NOMO-1 treated with DMSO at 0.1 percent for 48 hours (cell line): ENCODE results near the gene F13A1.

Experiments used
- DNase-seq: peaks from one replicate; lab custom pipeline; 2025; ENCODE audit not compliant: unreplicated experiment; lab: John Stamatoyannopoulos, UW

F13A1 gene

GRCh38 chr6:6319952-6320811 lies at the start of gene F13A1:
TSS of gene F13A1 (minus strand) at chr6:6320662. CDS start at chr6:6318664, 1,998 bp downstream.
- DNase-seq: peak; percentile 79

DNA sequence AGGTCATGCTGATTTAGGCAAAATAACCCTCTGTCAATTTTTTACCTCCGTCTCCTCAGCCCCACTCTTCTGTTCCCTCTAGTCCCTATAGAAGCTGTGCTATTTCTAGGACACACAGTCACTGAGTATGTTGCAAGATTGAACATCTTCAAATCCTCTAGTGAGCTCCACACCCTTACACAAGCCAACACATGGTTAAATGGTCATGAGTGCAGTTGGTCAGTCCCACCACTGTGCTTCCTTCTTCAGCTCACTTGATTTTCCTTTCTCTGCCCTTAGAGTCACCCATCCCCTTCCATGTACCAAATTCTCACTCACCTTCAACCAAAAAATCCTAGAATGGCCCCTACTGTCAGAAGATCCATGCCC lies 48.2 kb upstream of the F13A1 start:
- peak; percentile 82 for DNase-seq

GRCh38 chr6:6368040-6368683 lies 47.7 kb upstream of the F13A1 start:
- no peak for DNase-seq

GRCh38 chr6:6366803-6367202 lies 46.3 kb upstream of the F13A1 start:
- DNase-seq: no peak

DNA sequence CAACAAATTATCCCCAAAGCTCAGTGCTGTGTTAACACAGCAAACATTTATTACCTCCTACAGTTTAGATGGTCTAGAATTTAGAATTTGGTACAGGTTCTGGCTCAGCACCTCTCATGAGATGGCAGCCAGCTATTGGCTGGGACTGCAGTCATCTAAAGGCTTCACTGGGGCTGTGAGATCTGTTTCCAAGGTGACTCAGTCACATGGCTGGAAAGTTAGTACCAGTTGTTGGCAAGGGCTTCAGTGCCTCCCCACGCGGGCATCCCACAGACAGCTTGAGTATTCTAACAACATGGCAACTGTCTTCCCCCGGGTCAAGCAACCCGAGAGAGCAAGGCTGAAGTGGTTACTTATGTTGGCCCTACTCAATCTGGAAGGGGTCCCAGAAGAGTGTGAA lies 44.8 kb upstream of the F13A1 start:
- no peak for DNase-seq

- DNase-seq: no peak
Measured at GRCh38 chr6:6362056-6362840, 41.8 kb upstream of the F13A1 start.

DNA sequence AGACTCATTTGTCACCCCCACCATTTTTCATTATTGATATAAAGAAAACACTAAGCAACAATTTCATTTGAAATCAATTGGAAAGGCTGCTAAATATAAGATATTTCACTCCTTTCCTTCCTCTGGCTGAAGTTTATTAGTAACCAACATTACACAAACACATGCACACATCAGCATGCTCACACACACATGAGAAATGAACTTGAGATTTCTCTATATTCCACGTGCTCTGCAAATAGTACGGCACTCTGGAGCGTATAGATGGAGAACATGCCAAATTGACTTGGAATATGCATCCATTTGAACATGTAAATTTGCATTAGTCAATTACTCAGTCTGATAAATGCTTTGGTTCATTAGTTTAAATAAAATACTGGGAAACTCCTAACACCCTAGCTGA lies 37.1 kb upstream of the F13A1 start:
- no peak for DNase-seq

- no peak for DNase-seq
Measured at GRCh38 chr6:6357032-6357431, 36.6 kb upstream of the F13A1 start.

DNA sequence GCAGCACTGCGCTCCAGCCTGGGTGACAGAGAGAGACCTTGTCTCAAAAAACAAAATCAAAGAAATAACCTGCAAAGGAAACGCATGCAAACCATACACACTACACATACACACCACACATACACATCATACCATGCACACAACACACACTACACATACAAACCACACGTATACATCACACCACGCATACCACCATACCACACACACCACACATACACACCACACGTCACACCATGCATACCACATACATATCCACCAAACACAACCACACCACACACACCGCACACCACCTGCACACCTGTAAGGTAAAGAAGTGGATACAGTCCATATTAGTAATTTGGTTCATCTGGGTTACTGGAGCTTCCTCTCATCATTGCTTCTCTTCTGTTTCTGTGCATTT lies 32.3 kb upstream of the F13A1 start:
- DNase-seq: no peak

GRCh38 chr6:6351511-6352025 lies 31.1 kb upstream of the F13A1 start:
- DNase-seq: no peak

GRCh38 chr6:6350696-6351095 lies 30.2 kb upstream of the F13A1 start:
- no peak for DNase-seq

GRCh38 chr6:6348256-6348655 lies 27.8 kb upstream of the F13A1 start:
- DNase-seq: peak; percentile 76

GRCh38 chr6:6346427-6347023 lies 26.1 kb upstream of the F13A1 start:
- DNase-seq: no peak

DNA sequence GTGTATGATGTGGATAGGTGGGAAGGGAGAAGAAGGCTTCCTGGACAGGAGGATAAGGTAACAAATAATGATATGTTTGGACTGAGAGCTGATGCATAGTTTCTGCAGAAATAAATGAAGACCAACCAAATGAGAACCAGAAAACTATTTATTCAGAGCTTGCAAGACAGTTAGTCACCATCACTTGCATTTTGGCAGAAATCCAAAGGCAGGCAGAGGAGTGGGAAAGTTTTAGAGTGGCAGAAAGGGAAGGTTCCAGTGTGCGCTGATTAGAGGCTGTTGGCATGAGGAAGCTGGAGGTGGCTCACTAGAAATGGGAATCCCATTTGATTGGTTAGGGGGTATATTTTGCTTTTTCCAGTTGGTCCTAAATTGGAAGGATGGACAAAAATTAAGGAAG lies 13.0 kb upstream of the F13A1 start:
- DNase-seq: no peak

DNA sequence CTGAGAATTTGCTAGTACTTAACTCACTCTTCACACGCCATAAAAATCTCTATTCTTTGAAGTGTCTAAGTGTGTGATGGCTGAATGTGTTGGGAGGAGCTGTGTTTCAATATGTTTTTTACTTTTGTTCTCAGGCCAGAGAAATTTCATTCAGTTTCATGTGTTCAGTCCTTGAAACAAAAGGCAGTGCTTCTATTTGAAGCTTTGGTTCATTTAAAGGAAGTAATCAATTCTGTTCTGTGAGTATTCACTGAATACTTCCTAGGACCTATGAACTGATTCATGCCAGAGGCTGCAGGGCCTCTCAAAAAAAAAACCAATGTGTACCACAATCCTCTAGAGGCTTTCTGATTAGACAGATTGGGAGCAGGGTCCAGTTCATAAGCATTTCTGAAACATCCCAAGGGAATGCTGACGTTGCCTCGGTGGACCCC lies 12.4 kb upstream of the F13A1 start:
- peak; percentile 35 for DNase-seq

DNA sequence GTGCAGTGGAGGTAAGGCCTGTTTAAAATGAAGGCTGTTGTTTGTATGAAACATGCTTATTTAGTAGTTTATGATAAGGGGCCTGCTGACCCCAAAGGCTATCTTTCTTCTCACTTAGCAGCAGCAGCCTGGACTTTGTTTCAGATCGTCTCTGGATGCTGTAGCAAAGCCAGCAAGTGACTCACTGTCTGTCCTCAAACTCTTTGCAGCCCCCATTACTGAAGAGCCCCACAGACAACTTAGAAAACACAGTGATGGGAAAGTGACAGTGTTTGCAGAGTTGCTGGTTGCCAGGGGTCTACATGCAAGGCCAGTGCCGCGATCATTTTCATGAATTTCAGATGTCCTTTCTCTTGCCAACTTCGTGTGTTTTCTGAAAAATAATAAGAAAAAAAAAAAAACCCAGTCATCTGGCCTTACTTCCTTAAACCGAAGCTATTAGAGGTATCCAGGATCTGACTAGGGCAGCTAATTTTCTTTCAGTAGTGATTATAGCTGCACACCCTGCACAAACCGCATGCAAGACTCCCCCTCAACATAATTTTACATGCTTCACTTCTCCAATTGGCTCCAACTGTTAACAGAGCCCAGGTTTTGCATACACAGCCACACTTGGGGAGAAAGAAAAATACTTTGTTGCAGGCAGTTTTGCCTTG lies 11.6 kb upstream of the F13A1 start:
- peak; percentile 94 for DNase-seq

DNA sequence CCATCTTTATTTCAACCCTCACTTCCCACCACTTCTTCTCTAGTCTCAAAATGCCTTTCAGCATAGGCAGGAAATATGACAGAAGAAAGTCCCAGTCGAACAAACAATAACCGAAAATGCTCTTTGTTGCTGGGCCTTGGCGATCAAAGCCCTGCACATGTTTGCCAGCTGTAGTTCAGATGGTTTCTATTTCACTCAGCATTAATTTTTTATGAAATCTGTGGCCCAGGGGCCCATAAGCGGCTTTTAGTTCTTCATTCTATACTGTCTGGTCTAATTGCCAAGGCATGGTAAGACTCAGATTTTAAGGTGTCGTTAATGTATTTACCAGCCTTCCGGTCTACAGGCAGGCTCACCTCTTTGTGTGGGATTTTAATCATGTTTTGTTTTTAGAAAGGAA lies 10.9 kb upstream of the F13A1 start:
- DNase-seq: peak; percentile 95

- DNase-seq: no peak
Measured at GRCh38 chr6:6330407-6330806, 9.9 kb upstream of the F13A1 start.

DNA sequence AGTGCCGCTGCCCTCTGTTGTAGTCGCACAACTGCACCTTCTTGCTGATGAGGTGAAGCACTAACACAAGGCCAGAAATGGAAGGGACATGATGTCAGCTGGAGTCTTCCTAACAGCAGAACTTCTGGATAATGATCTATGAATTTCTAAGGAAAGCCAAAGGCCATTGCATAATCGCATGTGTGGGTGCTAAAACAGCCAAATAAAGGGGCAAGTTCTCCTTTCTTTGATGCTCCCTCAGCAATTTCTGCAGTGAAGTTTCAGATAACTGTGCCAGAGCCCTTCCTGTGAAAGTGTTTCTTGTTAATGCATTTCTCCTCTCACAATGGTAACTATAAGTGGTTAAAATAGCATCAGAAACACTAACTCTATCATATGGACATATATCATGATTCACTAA lies 8.0 kb upstream of the F13A1 start:
- DNase-seq: peak; percentile 35

DNA sequence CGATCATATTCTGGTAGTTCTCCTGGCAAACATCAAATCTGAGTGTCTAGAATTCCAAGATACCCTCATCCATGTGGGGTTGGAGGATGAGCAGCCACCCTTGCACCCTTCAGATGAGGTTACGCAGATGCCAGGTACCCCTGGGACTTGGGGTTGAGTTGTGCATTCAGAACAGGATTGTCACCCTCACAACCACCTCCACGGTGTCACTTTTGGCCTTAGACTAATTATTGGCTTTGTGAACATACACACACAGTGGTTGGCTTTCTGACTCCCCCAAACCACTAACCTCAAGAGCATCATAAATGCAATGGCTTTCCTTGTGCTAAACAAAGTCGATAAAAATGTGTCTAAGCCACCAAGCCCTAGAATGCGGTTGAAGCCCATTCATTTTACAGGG lies 2.9 kb upstream of the F13A1 start:
- DNase-seq: no peak

DNA sequence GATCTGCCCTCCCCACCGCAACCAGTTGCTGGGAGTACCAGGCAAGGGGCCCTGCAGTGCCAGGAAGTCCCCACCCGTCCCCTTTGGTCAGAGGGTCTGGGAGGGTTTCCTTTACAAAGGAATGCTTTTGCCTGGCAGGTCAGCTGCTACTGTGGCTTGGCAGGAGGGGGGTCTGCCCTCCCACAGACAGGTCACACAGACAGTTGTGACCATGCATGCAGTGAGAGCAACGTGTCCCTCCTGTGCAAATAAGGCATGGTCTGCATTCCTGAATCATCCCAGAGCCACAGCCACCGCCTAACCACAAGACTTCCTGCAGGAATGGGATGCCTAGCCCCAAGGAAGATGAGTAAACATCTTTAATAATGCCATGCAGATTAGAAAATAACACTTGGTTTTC lies 439 bp upstream of the F13A1 start:
- DNase-seq: no peak
